GM12878 (cell line): ENCODE data around the gene CD200R1. TPM values are rescaled to one million over a fixed set of nuclear protein-coding genes. Genes with fewer than 3 reads are reported as not detected.

ENCODE experiments used
- ATAC-seq: fragments of 200-7000 bp; cut with Tn5 transposase; 3 replicates; pipeline ENCODE4 v1.9.1; 2020; ENCODE audit warnings: mild to moderate bottlenecking, moderate library complexity
- BruUV-seq: library from RNA; stranded (reverse); fragments of 400-500 nt; replicated peaks from 2 replicates; lab custom pipeline; 2021; lab: Mats Ljungman, UMichigan
- CTCF ChIA-PET: fragments of 300-600 bp; sonication (Branson Sonifier 250); formaldehyde crosslinking; extraction: SDS; loops from one replicate; lab custom pipeline; 2021; ENCODE audit warnings: inconsistent platforms; lab: Yijun Ruan, JAX
- POLR2A ChIA-PET: fragments of 350-600 bp; formaldehyde crosslinking; extraction: SDS; loops from one replicate; lab custom pipeline; 2021; ENCODE audit warnings: inconsistent platforms; lab: Charles Lee
- RAD21 ChIA-PET: fragments of 300-600 bp; sonication (Branson Sonifier 250); formaldehyde crosslinking; loops from one replicate; lab custom pipeline; 2023; ENCODE audit warnings: antibody characterized with exemption; ENCODE audit not compliant: unreplicated experiment; lab: Charles Lee
- SMC1A ChIA-PET: fragments of 300-600 bp; sonication (Branson Sonifier 250); formaldehyde crosslinking; loops from one replicate; lab custom pipeline; 2023; ENCODE audit not compliant: unreplicated experiment, uncharacterized antibody; lab: Charles Lee
- DNase-seq: peaks from one replicate; pipeline ENCODE4 v3.0.0-alpha.2; 2011; ENCODE audit warnings: low read depth, low spot score
- FAIRE-seq: peaks from 3 replicates; lab custom pipeline; 2011; peaks lifted over from hg19 to GRCh38; lab: Jason Lieb, UNC
- H2AFZ ChIP-seq: 2 replicates; pipeline ENCODE4 v1.6.0; 2011; ENCODE audit warnings: low read depth, low read length, control low read depth; ENCODE audit not compliant: control insufficient read depth
- H3K27ac ChIP-seq: 2 replicates; pipeline ENCODE4 v1.5.1; 2011; ENCODE audit warnings: control low read depth; ENCODE audit not compliant: control insufficient read depth, insufficient read depth
- H3K27me3 ChIP-seq, 2 experiments: replicated peaks in 1 of 2; 2 replicates each; pipeline versions ENCODE4 v1.6.0 to v1.6.1; 2011; ENCODE audit warnings: low read length in 1 of 2; ENCODE audit not compliant: control insufficient read depth in 2 of 2, insufficient read depth in 2 of 2
- H3K36me3 ChIP-seq, 2 experiments: 2 replicates each; pipeline ENCODE4 v1.5.1; 2011; ENCODE audit warnings: low read length in 1 of 2; ENCODE audit not compliant: control insufficient read depth in 2 of 2, insufficient read depth in 2 of 2
- H3K4me1 ChIP-seq: 2 replicates; pipeline ENCODE4 v1.6.1; 2011; ENCODE audit warnings: mild to moderate bottlenecking, low read length, moderate library complexity, mixed read lengths; ENCODE audit not compliant: control insufficient read depth, insufficient read depth
- H3K4me2 ChIP-seq: 2 replicates; pipeline ENCODE4 v1.6.0; 2011; ENCODE audit warnings: control low read depth; ENCODE audit not compliant: control insufficient read depth, insufficient read depth
- H3K4me3 ChIP-seq: fragments of 200-600 bp; sonication (generic); 2 replicates; pipeline ENCODE4 v1.5.1; 2016
- H3K79me2 ChIP-seq: 2 replicates; pipeline ENCODE4 v1.6.0; 2011; ENCODE audit warnings: low read length; ENCODE audit not compliant: control insufficient read depth, insufficient read depth
- H3K9ac ChIP-seq: 2 replicates; pipeline ENCODE4 v1.8.0; 2011; ENCODE audit warnings: low read length, control low read depth, mixed read lengths; ENCODE audit not compliant: control insufficient read depth, insufficient read depth
- H3K9me3 ChIP-seq: replicated peaks from 3 replicates; pipeline ENCODE4 v1.5.1; 2011; ENCODE audit warnings: mild to moderate bottlenecking, low read length; ENCODE audit not compliant: control insufficient read depth, insufficient read depth
- H4K20me1 ChIP-seq: 2 replicates; pipeline ENCODE4 v1.6.0; 2011; ENCODE audit not compliant: control insufficient read depth, insufficient read depth
- BACH1 ChIP-seq: fragments of 450-650 bp; IDR thresholded peaks from 2 replicates; pipeline ENCODE4 v1.6.1; 2017; ENCODE audit warnings: mild to moderate bottlenecking, borderline replicate concordance
- BHLHE40 ChIP-seq, 2 experiments: fragments of 450-650 bp in 1 of 2; IDR thresholded peaks; 2 replicates each; pipeline ENCODE4 v1.6.1; 2011 to 2017; ENCODE audit warnings: low read depth in 2 of 2, borderline replicate concordance in 1 of 2, improper control_type of control experiment in 1 of 2, low read length in 1 of 2, mild to moderate bottlenecking in 1 of 2
- IKZF1 ChIP-seq: fragments of 450-650 bp; conservative IDR thresholded peaks from 2 replicates; pipeline ENCODE4 v1.6.1; 2017; ENCODE audit warnings: antibody characterized with exemption, mild to moderate bottlenecking
- KDM1A ChIP-seq: fragments of 200-600 bp; sonication (generic); IDR thresholded peaks from 2 replicates; pipeline ENCODE4 v1.6.1; 2016; ENCODE audit warnings: borderline replicate concordance
- MYB ChIP-seq: fragments of 150-350 bp; IDR thresholded peaks from 2 replicates; pipeline ENCODE4 v1.6.1; 2014; ENCODE audit warnings: mild to moderate bottlenecking, low read depth, low read length, borderline replicate concordance
- MYC ChIP-seq: IDR thresholded peaks from 2 replicates; pipeline ENCODE4 v1.6.1; 2011; ENCODE audit warnings: mild to moderate bottlenecking, low read length, moderate library complexity, inconsistent platforms; ENCODE audit not compliant: insufficient read depth, insufficient replicate concordance, insufficient read length, severe bottlenecking
- NBN ChIP-seq: fragments of 450-650 bp; IDR thresholded peaks from 2 replicates; pipeline ENCODE4 v1.6.1; 2016
- NFYA ChIP-seq: IDR thresholded peaks from 2 replicates; pipeline ENCODE4 v1.6.1; 2011; ENCODE audit warnings: low read depth, mild to moderate bottlenecking, low read length, improper control_type of control experiment, borderline replicate concordance
- NR2F1 ChIP-seq: fragments of 450-650 bp; conservative IDR thresholded peaks from 2 replicates; pipeline ENCODE4 v1.6.1; 2017; ENCODE audit warnings: mild to moderate bottlenecking
- POLR2AphosphoS5 ChIP-seq: IDR thresholded peaks from 2 replicates; pipeline ENCODE4 v1.6.1; 2011; ENCODE audit warnings: mild to moderate bottlenecking, low read length, inconsistent platforms
- RFX5 ChIP-seq: IDR thresholded peaks from 2 replicates; pipeline ENCODE4 v1.6.1; 2011; ENCODE audit warnings: low read depth, low read length, improper control_type of control experiment
- SPI1 ChIP-seq: IDR thresholded peaks from 2 replicates; pipeline ENCODE4 v1.6.1; 2011; ENCODE audit warnings: low read depth, mild to moderate bottlenecking, low read length, moderate library complexity, borderline replicate concordance; ENCODE audit not compliant: insufficient read depth
- TARDBP ChIP-seq: IDR thresholded peaks from 2 replicates; pipeline ENCODE4 v1.6.1; 2016; ENCODE audit warnings: borderline replicate concordance
- TCF12 ChIP-seq: IDR thresholded peaks from 2 replicates; pipeline ENCODE4 v1.6.1; 2011; ENCODE audit warnings: low read depth, mild to moderate bottlenecking, low read length
- YY1 ChIP-seq: IDR thresholded peaks from 2 replicates; pipeline ENCODE4 v1.6.1; 2011; ENCODE audit warnings: low read depth, mild to moderate bottlenecking, low read length
- ZNF622 ChIP-seq: fragments of 450-650 bp; IDR thresholded peaks from 2 replicates; pipeline ENCODE4 v1.6.1; 2017; ENCODE audit warnings: mild to moderate bottlenecking, inconsistent platforms
- WGBS: methylation state at CpG from one replicate; pipeline ENCODE4 v1.1.6; 2016; ENCODE audit warnings: low lambda C conversion rate; ENCODE audit not compliant: insufficient replicate concordance, insufficient coverage; ENCODE audit errors: missing lambda C conversion rate; 5-methylcytosine and 5-hydroxymethylcytosine counted together
- in situ Hi-C: fragments of 300-500 bp; cut with MboI; formaldehyde crosslinking; loops from 9 replicates; pipeline ENCODE4 v1.14.3; 2018; ENCODE audit warnings: mixed read lengths
- intact Hi-C: fragments of 100-400 bp; cut with micrococcal nuclease; formaldehyde crosslinking; loops from one replicate; pipeline ENCODE4 v1.14.2; 2022; ENCODE audit not compliant: unreplicated experiment
- polyA plus RNA-seq, 11 experiments: library from polyadenylated mRNA; depleted of rRNA in 4 of 11; unstranded in 6 of 11; stranded (reverse) in 5 of 11; fragments of >200 nt; fragmentation: Nextera tagmentation in 4 of 11; fragmentation: Illumina TruSeq in 1 of 11; extraction: Ambion mirVana in 4 of 11; extraction: Trizol in 1 of 11; gene quantifications; 1 replicate in 1 of 11; 2 replicates in 10 of 11; pipeline versions ENCODE4 v1.2.1 to v1.2.3, GENCODE V29; 2011 to 2016; ENCODE audit warnings: inconsistent platforms in 2 of 11, missing spikeins in 2 of 11, low read depth in 1 of 11
- total RNA-seq, 4 experiments: library from RNA; depleted of rRNA in 3 of 4; stranded (reverse); fragments of >200 nt in 3 of 4; fragmentation: Illumina TruSeq in 1 of 4; extraction: Trizol in 1 of 4; gene quantifications; 2 replicates each; pipeline versions ENCODE4 v1.2.1 to v1.2.3, GENCODE V29; 2013 to 2021
- TF ChIP-seq, protein P1 (sequence below): fragments of 450-650 bp; formaldehyde crosslinking; IDR thresholded peaks from 2 replicates; pipeline ENCODE4 v1.4.0; 2022; ENCODE audit warnings: mild to moderate bottlenecking, moderate library complexity

Gene CD200R1
- total and polyA plus RNA-seq, 10 of the 15 experiments (the other 5 are each of a cell fraction or from before 2014, with no cell fraction given): 0.15 to 1.1 (median 0.88) TPM

GRCh38 chr3:112871735-112872134 is 103.2 kb downstream of the CD200R1 start:
- no peak for ATAC-seq
- ChIA-PET RAD21 (no interaction called here), CTCF (no interaction called here)
- no peak overlapping the region for H3K9ac ChIP-seq
- in situ Hi-C loops: no loop called here
- DNase-seq: no peak
- no peak for FAIRE-seq
- H3K9me3 ChIP-seq: peaks cover 4% of the 10 kb centered on the region
- H3K27me3 ChIP-seq: no peaks in the 10 kb centered on the region
- no peaks in the 10 kb centered on the region for H3K79me2 ChIP-seq
- H4K20me1 ChIP-seq: no peaks in the 10 kb centered on the region
- H2AFZ ChIP-seq: no peak overlapping the region
- H3K36me3 ChIP-seq: no peaks in the 10 kb centered on the region
- H3K27ac ChIP-seq: no peak overlapping the region
- WGBS: 91% methylated on average over 3 of the region's 3 CpGs
- no TSS peak for BruUV-seq
- H3K4me1 ChIP-seq: peaks cover 7% of the 10 kb centered on the region
- TF ChIP-seq MYC (no peak), BHLHE40 (IDR thresholded peaks at IDR 0.05; ENCODE audit: borderline replicate concordance in 1 of 2, low read depth in 2 of 2, low read length in 1 of 2) (no peak), RFX5 (no peak), TCF12 (no peak), IKZF1 (no peak), ZNF622 (no peak), MYB (no peak), KDM1A (no peak), NBN (no peak), POLR2AphosphoS5 (no peak), YY1 (no peak), SPI1 (no peak), NR2F1 (no peak), TARDBP (no peak), BACH1 (no peak), NFYA (no peak)
- TF ChIP-seq, protein P1, sequence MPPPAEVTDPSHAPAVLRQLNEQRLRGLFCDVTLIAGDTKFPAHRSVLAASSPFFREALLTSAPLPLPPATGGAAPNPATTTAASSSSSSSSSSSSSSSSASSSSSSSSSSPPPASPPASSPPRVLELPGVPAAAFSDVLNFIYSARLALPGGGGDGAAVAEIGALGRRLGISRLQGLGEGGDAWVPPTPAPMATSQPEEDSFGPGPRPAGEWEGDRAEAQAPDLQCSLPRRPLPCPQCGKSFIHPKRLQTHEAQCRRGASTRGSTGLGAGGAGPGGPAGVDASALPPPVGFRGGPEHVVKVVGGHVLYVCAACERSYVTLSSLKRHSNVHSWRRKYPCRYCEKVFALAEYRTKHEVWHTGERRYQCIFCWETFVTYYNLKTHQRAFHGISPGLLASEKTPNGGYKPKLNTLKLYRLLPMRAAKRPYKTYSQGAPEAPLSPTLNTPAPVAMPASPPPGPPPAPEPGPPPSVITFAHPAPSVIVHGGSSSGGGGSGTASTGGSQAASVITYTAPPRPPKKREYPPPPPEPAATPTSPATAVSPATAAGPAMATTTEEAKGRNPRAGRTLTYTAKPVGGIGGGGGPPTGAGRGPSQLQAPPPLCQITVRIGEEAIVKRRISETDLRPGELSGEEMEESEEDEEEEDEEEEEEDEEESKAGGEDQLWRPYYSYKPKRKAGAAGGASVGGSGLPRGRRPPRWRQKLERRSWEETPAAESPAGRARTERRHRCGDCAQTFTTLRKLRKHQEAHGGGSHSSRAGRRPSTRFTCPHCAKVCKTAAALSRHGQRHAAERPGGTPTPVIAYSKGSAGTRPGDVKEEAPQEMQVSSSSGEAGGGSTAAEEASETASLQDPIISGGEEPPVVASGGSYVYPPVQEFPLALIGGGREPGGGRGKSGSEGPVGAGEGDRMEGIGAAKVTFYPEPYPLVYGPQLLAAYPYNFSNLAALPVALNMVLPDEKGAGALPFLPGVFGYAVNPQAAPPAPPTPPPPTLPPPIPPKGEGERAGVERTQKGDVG (CRISPR knock-in tag): no peak
- TF ChIP-seq, all 136 proteins: peak for 0
- no peak overlapping the region for H3K4me2 ChIP-seq
- intact Hi-C loops: loop anchor here (5.0 kb wide), 1 partner anchor 101 kb away; no protein-coding TSS in a partner anchor
- ChIA-PET POLR2A (no interaction called here), SMC1A (interaction anchor here (1.5 kb wide), 1 partner anchor 54 kb away, joined by 5 read pairs; no protein-coding TSS in a partner anchor)
- H3K4me3 ChIP-seq: no peak overlapping the region
